GM21576 (cell line): ENCODE data around the gene BOLA3.
"Not testable (repeated sequence)": the region's sequence is repeated elsewhere in the genome, so short reads cannot be mapped to it uniquely, and the experiment has no call there.

Experiments
- ATAC-seq: cut with Tn5 transposase; IDR thresholded peaks from one replicate; pipeline ENCODE4 v1.9.1; 2021; ENCODE audit warnings: mild to moderate bottlenecking, moderate library complexity; ENCODE audit not compliant: unreplicated experiment

BOLA3 gene

GRCh38 chr2:74105413-74105812, 42.3 kb downstream of the BOLA3 start:
- ATAC-seq = no peak

GRCh38 chr2:74104839-74105238, 42.9 kb downstream of the BOLA3 start:
- ATAC-seq = no peak

DNA sequence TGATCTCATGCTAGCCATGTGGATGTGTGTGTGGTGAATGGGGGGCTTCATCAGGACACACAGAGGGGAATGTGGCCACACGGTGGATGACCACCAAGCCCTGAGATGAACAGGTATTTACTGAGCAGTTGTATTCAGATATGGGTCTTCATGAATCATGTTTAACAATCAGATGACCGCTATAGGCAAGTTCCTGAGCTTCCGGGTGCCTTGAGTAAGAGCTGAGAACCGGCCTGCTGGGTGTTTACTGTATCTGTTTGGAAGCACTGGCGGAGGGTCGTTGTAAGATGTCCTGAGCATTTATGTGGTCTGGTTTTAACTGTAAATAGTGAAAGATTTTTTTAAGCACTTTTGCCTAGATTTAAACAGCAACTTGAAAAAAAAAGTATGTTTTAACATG, 43.9 kb downstream of the BOLA3 start:
- ATAC-seq = no peak

- ATAC-seq = no peak
Measured at GRCh38 chr2:74102516-74102915, 45.2 kb downstream of the BOLA3 start.

- no peak for ATAC-seq
Measured at GRCh38 chr2:74101574-74102300, 46.0 kb downstream of the BOLA3 start.

DNA sequence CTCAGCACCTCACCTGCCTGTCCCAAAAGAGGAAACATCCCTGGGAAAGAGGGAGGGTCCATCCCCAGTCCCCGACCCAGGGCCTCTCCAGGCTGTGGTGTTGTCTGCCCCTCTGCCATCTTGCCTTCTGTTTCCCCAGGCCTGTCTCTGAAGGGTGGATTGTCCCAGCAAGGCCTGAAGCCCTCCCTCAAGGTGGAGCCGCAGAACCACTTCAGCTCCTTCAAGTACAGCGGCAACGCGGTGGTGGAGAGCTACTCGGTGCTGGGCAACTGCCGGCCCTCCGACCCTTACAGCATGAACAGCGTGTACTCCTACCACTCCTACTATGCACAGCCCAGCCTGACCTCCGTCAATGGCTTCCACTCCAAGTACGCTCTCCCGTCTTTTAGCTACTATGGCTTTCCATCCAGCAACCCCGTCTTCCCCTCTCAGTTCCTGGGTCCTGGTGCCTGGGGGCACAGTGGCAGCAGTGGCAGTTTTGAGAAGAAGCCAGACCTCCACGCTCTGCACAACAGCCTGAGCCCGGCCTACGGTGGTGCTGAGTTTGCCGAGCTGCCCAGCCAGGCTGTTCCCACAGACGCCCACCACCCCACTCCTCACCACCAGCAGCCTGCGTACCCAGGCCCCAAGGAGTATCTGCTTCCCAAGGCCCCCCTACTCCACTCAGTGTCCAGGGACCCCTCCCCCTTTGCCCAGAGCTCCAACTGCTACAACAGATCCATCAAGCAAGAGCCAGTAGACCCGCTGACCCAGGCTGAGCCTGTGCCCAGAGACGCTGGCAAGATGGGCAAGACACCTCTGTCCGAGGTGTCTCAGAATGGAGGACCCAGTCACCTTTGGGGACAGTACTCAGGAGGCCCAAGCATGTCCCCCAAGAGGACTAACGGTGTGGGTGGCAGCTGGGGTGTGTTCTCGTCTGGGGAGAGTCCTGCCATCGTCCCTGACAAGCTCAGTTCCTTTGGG, 47.2 kb downstream of the BOLA3 start:
- no peak for ATAC-seq

- ATAC-seq = no peak
Measured at GRCh38 chr2:74099835-74100234, 47.9 kb downstream of the BOLA3 start.

DNA sequence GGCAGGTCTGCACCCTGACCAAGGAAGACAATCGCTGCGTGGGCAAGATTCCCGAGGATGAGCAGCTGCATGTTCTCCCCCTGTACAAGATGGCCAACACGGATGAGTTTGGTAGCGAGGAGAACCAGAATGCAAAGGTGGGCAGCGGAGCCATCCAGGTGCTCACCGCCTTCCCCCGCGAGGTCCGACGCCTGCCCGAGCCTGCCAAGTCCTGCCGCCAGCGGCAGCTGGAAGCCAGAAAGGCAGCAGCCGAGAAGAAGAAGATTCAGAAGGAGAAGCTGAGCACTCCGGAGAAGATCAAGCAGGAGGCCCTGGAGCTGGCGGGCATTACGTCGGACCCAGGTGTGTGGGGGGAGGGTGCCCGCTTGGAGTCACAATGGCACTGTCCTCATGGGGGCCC, 48.4 kb downstream of the BOLA3 start:
- no peak for ATAC-seq

DNA sequence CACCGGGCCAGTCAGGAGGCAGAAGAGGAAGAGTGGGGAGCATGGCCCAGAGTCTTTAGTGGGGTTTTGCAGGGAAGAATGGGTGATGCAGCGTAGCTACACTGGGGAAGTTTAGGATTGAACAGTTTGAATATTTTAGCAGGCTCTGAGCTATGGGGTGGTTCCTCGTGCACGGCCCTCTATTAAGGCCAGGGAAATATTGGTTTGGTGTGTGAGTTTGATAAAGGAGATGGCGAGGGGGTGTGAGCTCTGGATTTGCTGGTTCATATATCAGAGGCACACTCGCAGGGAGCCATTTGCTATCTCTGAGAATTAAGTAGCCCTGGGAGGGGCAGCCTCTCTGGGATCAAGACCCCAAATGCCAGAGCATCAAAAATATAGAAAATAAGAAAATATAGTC, 50.1 kb downstream of the BOLA3 start:
- ATAC-seq = no peak

GRCh38 chr2:74096052-74096451, 51.7 kb downstream of the BOLA3 start:
- ATAC-seq = no peak

DNA sequence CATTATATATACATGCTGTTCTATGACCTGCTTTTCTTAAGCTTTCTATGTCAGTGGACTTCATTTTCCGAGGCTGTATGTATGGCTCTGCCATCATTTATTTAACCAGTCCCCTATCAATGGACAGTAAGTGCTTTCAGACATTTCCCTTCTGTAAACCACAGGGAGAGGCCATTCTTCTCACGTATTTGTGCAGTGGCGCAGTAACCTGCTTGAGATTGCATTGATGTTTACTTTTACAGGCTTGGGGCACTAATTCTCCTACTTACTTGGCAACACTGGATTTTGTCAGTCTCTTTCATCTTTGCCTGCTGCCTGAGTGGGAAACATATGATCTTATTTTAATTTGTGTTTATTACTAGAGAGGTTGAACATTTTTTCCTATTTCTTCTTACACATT, 52.1 kb downstream of the BOLA3 start:
- no peak for ATAC-seq

DNA sequence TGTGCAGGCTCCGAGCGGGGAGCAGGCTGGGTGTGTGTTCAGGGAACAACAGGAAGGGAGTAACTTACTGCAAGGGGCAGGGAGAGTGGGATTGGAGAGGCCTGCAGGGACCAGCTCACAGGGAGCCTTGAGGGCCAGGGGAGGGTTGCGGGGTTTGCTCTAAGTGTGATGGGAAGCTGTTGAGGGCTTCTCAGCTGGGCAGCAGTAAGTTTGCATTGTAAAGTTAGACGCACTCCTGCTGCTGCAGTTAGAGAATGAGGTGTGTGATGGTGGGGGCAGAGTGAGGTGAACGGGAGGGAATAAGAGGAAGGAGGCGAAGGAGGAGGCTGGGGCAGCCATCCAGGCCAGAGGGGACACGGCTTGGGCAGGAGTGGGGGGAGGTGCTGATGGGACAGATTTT, 53.4 kb downstream of the BOLA3 start:
- no peak for ATAC-seq

DNA sequence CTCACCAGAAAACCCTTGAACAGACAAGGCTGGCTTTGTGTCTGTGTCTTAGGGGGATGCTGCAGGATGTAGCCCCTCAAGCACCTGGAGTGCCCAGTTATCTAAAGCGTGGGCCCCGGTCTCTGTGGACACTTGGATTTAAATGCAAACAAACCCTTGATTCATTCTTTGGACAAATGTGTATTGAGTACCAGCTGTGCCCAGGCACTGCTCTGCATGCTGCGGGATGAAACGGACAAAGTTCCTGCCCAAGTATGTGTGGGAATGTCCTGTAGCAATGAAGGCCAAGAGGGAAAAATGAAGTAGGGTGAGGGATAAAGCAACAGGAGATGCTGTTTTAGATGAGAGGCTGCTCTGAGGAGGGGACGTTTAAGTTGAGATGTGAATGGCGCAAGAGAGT, 53.9 kb downstream of the BOLA3 start:
- ATAC-seq = no peak

GRCh38 chr2:74093426-74093825, 54.3 kb downstream of the BOLA3 start:
- no peak for ATAC-seq

GRCh38 chr2:74092275-74092674, 55.4 kb downstream of the BOLA3 start:
- no peak for ATAC-seq

DNA sequence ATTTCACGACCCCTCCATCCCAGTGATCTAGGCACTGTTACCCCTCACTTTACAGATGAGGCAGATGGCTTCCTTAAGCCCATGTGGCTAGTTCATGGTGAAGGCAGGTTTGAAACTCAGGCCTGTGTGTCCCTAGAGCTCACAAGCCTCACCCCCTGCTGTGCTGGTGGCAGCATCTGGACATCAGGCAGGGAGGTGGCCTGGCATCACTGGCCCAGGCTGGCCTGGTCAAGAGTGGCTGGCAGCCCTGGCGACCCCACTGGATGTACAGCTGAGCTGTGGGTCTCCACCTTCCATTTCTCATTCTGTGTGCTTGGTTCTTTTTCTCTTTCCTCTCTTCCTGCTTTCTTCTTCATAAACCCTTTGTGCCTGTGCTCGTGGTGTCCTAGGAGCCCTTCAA, 56.3 kb downstream of the BOLA3 start:
- ATAC-seq = no peak

GRCh38 chr2:74089816-74090745, 57.6 kb downstream of the BOLA3 start:
- ATAC-seq = no peak

DNA sequence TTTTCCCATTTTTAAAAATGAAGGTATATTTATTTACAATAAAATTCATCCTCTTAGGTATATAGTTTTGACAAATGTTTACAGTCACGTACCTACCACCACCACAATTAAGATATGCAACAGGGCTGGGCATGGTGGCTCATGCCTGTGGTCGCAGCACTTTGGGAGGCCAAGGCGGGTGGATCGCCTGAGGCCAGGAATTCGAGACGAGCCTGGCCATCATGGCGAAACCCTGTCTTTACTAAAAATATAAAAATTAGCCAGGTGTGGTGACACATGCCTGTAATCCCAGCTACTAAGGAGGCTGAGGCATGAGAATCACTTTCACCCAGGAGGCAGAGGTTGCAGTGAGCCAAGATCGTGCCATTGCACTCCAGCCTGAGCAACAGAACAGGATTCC, 59.0 kb downstream of the BOLA3 start:
- ATAC-seq = not testable (repeated sequence)

GRCh38 chr2:74087696-74088095, 60.0 kb downstream of the BOLA3 start:
- ATAC-seq = no peak

DNA sequence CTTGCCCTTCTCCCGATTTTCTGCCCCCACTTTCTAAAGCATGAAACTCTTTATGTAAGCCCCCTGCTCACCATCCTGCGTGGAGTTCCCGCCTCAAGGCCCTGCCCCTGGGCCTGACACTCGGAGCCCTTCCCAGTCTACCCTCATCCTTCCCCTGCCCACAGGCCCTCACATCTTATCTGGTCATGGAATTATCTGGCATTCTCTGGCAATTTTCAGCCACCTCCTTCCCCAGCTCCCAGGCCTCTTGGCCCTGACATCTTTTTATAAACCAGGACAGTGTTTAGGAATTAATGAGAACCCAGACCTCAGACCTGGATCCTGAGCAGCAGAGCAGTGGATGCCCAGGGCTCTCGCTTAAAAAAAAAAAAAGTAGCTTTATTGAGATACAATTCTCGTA, 61.7 kb downstream of the BOLA3 start:
- ATAC-seq = no peak
